Body of pancreas (tissue), 4 donors: ENCODE data around the gene VPS4B.

Experiments used
- CTCF ChIP-seq, 7 experiments: fragments of 450-650 bp in 4 of 7; fragments of 200-600 bp in 3 of 7; sonication (generic) in 3 of 7; IDR thresholded peaks; one replicate each; pipeline ENCODE4 v1.5.1; 2016 to 2019; ENCODE audit warnings: antibody characterized with exemption in 7 of 7
- POLR2A ChIP-seq, 3 donors: fragments of 450-650 bp; IDR thresholded peaks; one replicate each; pipeline ENCODE4 v1.6.1; 2016; ENCODE audit warnings: antibody characterized with exemption in 3 of 3, mild to moderate bottlenecking in 2 of 3

DNA sequence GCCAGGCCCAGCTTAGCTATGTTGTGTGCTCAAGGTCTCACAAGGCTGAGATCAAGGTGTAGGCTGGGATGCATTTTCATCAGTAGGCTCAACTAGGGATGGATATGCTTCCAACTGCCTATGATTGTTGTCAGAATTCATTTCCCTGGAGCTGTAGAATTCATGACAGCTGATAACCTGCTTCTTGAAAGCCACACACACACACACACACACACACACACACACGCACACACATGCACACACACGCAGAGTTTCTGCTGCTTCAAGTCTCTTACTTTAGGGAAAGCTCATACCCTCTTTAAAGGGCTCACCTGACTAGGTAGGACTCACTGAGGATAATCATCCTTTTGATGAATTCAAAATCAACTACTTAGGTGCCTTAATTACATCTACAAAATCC lies 8.2 kb upstream of the VPS4B start:
- TF ChIP-seq CTCF (IDR thresholded peaks at IDR 0.05) (no peak), POLR2A (IDR thresholded peaks at IDR 0.05) (no peak)
